ENCODE measurements around the gene DHX8.

- no peak for TF ChIP-seq POLR2A (IDR thresholded peaks at IDR 0.05; ENCODE audit: low read depth, low read length)
- TF ChIP-seq POLR2AphosphoS5 (IDR thresholded peaks at IDR 0.05; ENCODE audit: low read depth, low read length) = no peak
Measured at GRCh38 chr17:43570518-43570928, 86.7 kb downstream of the DHX8 start.
